Adrenal gland (tissue), 5 donors: ENCODE data around the gene PHYH.

Experiments
- CTCF ChIP-seq, 6 experiments: fragments of 450-650 bp in 4 of 6; fragments of 200-600 bp in 2 of 6; sonication (generic) in 1 of 6; IDR thresholded peaks; 1 replicate in 5 of 6; 2 replicates in 1 of 6; pipeline versions ENCODE4 v1.5.1 to v1.8.0; 2016 to 2021; ENCODE audit warnings: antibody characterized with exemption in 6 of 6, mild to moderate bottlenecking in 2 of 6, moderate library complexity in 1 of 6
- POLR2A ChIP-seq, 2 donors: fragments of 450-650 bp; IDR thresholded peaks; one replicate each; pipeline ENCODE4 v1.6.1; 2017; ENCODE audit warnings: antibody characterized with exemption in 2 of 2, mild to moderate bottlenecking in 2 of 2, moderate library complexity in 1 of 2
- donor health status: DM: no; HTN: no; CAD: no.

DNA sequence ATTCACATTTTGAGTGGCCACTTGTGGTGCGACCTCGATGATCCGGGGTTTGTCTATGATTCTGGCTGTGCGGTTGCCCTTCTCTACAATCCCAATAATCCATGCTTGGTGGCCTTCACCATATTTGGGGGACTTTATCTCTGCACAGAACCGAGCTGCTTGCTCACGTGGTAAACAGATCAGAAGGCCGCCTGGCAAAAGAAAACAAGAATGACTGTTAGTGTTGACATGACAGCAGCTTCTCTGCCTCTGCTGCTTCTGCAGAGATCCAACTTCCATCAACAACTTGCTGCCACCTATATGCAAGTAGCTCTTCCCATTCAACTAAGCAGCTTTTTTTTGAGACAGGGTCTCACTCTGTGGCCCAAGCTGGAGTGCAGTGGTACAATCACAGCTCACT, 19.3 kb upstream of the PHYH start:
- TF ChIP-seq CTCF (IDR thresholded peaks at IDR 0.05), result no peak
- TF ChIP-seq POLR2A (IDR thresholded peaks at IDR 0.05), result no peak
